GM21390 (cell line): ENCODE data around the gene WNT10A.
A peak's percentile ranks its signal among the peaks of the same experiment; 100 is the strongest.
"Not testable (repeated sequence)": the region's sequence is repeated elsewhere in the genome, so short reads cannot be mapped to it uniquely, and the experiment has no call there.

Experiments
- ATAC-seq: cut with Tn5 transposase; IDR thresholded peaks from one replicate; pipeline ENCODE4 v1.9.1; 2021; ENCODE audit not compliant: unreplicated experiment

WNT10A gene

DNA sequence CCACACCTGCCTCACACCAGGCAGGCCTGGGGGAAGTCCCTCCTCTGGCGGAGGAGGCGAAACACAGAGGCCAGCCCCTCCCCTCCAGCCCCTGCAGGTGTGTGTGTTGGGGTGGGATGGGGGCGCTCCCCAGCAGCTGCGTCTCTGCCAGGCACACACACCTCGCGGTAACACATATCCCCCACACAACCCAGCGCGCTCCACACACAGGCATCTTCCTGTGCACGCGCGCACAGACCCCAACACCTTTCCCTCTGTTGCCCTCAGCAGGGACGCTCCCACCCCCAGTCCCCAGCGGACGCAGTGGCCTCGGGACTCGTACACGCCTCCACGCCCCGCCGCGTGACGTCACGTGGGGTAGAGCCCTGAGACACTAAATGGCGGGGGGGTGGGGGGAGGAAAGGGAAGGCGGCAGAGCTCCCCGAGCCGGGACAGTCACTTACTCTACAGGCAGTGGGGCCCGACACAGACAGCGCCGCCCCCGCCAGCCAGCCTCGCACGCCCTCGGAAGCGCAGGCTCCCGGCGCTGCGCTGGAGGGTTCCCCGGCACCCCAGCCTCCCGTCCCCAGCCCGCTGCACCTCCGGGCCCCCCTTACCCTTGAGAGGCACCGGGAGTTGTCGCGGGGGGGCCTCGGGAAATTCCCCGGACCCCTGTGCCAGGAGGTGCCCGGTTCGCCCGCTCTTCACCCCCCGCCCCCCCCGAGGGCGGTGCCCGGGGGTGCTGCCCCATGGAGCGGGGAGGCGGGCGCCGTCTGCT, at the start of gene WNT10A:
TSS of gene WNT10A (plus strand) at position 751 of the 757 bp plus-strand sequence. CDS start 144 bp downstream, outside the sequence.
- peak; percentile 59 for ATAC-seq

GRCh38 chr2:218831378-218831990, 49.2 kb upstream of the WNT10A start, which contains the start of gene PRKAG3:
Gene PRKAG3 (minus strand): TSS chr2:218831803.
- ATAC-seq = no peak

- no peak for ATAC-seq
Measured at GRCh38 chr2:218832081-218832480, 48.6 kb upstream of the WNT10A start.

DNA sequence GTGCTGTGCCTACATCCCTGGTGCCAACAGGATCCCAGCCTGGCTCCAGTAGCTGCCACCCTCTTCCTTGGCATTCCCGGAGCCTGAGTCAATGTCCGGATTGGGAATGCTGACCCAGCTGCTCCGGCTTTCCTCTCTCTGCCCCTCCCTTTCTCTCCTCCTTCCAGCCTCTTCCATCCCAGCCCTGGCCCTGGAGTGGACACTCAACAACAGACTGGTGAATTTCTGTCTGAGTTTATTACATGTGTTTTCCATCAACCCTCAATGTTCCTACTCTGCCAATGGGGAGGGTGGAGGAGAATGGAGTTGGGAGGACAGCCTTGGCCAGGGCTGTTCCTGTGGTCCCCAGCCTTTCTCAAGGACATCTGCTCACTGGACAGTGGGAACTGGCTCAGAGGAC, 48.1 kb upstream of the WNT10A start:
- no peak for ATAC-seq

DNA sequence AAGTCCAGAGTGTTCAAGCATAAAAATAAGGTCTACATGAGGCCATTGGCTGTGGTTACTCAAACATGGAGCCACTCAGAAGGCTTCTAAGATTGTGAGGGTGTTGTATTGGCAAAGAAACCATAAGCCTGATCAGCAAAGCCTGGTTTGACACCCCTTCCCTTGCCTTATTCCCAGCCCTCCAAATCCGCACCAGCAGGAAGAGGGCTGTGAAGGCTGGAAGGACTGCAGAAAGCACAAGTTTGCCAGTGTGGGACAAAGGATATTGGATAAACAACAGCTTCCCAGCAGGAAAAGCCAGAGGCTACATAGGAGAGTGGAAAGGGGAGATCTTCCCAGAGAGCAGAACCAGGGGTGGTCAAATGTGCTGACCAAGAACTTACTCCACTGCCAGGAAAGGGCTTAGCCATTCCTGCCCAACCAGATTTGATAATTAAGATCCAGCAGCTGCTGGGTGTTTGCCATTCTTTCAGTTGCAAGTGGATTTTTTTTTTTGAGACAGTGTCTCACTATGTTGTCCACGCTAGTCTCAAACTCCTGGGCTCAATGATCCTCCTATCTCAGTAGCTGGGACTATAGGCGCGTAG, 47.5 kb upstream of the WNT10A start:
- no peak for ATAC-seq

GRCh38 chr2:218834685-218835084, 46.0 kb upstream of the WNT10A start:
- ATAC-seq = no peak

DNA sequence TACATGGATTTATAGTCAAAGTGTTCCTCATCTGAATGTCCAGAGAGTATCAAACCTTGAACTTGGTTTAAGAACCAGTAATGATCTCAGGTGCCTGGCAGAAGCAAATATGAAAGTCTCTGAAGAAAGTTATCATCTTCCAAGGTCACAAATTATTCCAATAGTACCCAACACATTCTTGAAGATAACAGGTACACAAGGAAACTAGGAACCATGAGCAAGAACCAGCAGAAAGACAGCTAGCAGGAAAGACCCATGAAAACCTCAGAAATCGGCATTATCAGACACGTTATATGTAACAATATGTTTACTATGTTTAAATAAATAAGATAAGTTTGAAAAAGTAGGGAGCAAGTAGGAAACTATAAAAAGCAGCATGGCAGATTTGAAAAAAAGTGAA, 43.2 kb upstream of the WNT10A start:
- no peak for ATAC-seq

- no peak for ATAC-seq
Measured at GRCh38 chr2:218839430-218839829, 41.2 kb upstream of the WNT10A start.

GRCh38 chr2:218839888-218840287, 40.8 kb upstream of the WNT10A start:
- ATAC-seq = no peak

DNA sequence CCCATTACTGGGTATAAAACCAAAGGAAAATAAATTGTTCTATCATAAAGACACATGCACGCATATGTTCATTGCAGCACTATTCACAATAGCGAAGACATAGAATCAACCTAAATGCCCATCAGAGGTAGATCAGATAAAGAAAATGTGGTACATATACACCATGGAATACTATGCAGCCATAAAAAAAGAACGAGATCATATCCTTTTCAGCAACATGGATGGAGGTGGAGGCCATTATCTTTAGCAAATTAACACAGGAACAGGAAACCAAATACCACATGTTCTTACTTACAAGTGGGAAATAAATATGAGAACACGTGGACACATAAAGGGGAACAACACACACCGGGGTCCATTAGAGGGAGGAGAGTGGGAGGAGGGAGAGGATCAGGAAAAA, 36.3 kb upstream of the WNT10A start:
- ATAC-seq = not testable (repeated sequence)

GRCh38 chr2:218846963-218847362, 33.7 kb upstream of the WNT10A start:
- ATAC-seq = not testable (repeated sequence)

- ATAC-seq = no peak
Measured at GRCh38 chr2:218849721-218850120, 30.9 kb upstream of the WNT10A start.

- ATAC-seq = no peak
Measured at GRCh38 chr2:218850796-218851195, 29.9 kb upstream of the WNT10A start.

DNA sequence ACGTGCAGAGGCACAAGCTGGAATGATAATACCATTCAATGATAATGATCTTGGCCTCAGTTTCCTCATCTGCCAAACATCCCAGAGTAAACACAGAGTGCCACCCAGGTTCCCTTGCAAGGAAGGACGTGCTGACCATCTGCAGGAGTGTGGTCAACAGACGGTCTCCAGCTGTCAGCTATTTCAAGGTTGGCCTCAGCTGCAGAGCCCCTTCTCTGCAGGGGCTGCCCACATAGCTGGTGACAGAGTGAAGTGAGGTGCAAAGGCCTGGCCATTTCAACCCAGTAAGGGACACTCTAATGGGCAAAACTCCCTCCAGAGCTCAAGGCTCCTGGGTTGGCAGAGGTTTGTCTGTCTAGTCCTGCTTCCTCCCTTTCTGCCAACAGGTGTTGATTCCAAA, 29.4 kb upstream of the WNT10A start:
- ATAC-seq = no peak

DNA sequence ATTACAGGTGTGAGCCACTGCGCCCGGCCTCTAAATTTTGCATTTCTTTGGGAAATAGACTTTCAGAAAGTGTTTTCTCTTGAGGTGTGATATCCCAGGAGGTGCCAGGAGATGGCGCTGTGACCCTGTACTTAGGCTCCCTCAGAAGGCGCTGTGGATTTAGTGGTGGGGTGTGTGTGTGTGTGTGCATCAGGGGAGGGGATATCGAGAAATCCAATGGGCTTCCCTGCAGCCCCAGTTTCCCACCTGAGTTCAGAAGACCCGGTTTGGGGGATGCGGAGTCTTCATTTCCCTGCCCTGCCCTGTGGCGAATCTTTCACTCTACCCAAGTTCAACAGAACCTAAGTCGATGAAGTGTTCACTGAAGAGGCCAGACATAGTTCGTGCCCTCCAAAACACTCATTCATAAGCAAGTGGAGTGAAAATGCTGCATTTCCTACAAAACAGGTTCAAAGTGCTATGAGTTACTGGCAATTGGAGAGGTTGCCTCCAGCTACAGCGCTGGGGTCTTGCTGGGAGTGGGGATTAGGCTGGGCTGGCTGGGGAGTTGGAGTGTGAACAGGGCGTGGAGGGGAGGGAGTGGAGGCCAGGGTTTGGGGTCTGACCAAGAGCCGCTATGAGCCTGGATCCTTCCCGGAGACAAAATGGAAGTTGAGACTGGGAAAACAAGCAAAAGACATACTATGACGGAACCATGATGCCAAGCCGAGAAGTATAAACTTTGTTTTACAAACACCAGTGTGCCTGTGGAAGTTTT, 27.6 kb upstream of the WNT10A start:
- no peak for ATAC-seq

- no peak for ATAC-seq
Measured at GRCh38 chr2:218853766-218854165, 26.9 kb upstream of the WNT10A start.

DNA sequence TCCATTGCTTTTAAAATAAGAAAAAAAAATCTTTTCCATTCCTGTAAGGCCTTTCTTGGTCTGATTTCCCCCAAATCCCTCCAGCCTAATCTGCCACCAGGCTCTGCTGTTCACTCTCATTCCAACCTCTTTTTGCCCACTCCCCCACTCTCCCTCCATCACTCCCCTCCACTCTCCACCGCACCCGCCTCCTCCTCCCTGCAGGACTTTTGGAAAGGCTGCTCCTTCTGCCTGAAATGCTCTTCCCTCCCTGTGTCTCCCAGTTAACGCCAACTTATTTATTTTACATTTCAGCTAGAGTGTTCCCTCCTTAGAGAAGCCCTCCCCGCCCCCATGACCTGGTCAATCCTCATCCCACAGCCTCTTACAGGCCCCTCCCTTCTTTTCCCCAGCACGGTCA, 25.8 kb upstream of the WNT10A start:
- no peak for ATAC-seq

- no peak for ATAC-seq
Measured at GRCh38 chr2:218855305-218856166, 25.1 kb upstream of the WNT10A start.

DNA sequence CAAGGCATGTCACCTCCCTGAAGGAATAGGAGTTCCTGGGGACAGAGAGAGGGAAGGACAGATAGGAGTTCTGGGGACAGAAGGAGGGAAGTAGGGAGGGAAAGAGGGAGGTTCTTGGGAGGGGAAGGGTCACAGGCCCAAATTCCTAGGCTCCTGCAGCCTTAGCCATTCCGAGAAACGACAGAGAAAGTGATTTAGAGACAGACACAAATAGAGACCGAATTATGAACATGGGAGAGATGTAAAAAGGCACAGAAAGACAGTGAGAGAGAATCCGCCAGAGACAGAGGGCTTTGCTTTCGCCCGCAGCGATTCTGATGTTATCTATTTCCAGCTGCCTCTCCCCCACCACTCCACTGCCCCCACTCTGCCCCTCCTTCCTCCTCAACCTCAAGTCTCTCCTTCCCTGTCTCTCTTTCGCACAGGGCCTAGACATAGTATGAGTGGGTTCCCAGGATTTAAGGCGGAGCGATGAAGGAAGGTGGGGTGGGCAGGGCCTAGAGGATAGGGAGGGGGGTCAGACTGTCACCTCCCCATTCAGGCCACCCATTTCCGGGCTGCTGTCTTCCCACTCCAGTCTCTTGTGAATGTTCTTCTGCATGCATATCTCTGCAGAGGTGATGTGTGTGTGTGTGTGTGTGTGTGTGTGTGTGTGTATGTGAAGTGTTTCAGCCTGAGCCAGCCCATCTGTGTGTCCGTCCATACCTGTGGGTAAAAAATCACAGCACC, 24.3 kb upstream of the WNT10A start:
- no peak for ATAC-seq

- ATAC-seq = no peak
Measured at GRCh38 chr2:218856896-218857243, 23.8 kb upstream of the WNT10A start.
